GM19240 (cell line): ENCODE results near the gene TIMM29.

ENCODE experiments used
- DNase-seq: peaks from one replicate; pipeline ENCODE4 v3.0.0; 2011; ENCODE audit warnings: low spot score; ENCODE audit not compliant: insufficient read length

The TIMM29 gene

DNA sequence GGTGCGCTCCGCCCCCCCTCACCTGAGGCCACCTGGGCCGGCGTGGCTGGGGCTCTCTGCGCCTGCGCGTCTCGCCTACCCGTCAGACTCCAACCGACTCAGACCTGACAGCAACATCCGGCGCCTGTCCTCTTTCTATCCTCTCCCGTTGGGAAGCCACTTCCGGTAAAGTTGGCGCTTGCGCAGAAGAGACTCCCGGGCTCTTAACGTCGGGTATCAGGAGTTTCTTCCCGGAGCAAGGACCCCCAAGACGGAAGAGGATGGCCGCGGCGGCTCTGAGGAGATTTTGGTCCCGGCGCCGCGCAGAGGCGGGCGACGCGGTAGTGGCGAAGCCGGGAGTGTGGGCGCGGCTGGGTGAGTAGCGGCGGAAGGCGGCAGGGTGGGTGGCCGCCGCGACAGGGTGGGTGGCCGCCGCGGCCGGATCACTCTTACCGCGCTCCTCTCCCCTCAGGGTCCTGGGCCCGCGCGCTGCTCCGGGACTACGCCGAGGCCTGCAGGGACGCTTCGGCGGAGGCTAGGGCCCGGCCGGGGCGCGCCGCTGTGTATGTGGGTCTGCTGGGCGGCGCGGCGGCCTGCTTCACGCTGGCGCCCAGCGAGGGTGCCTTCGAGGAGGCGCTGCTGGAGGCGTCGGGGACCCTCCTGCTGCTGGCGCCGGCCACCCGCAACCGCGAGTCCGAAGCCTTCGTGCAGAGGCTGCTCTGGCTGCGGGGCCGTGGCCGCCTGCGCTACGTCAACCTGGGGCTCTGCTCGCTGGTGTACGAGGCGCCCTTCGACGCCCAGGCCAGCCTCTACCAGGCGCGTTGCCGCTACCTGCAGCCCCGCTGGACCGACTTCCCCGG, at the start of gene TIMM29, which contains the start of gene YIPF2:
Gene TIMM29 (plus strand): TSS at position 249 of the 839 bp plus-strand sequence. CDS start 12 bp downstream, at position 261.
Gene YIPF2 (minus strand): TSS at position 77 of the 839 bp plus-strand sequence. CDS start 229 bp downstream, outside the sequence.
- peak; percentile 98 for DNase-seq

DNA sequence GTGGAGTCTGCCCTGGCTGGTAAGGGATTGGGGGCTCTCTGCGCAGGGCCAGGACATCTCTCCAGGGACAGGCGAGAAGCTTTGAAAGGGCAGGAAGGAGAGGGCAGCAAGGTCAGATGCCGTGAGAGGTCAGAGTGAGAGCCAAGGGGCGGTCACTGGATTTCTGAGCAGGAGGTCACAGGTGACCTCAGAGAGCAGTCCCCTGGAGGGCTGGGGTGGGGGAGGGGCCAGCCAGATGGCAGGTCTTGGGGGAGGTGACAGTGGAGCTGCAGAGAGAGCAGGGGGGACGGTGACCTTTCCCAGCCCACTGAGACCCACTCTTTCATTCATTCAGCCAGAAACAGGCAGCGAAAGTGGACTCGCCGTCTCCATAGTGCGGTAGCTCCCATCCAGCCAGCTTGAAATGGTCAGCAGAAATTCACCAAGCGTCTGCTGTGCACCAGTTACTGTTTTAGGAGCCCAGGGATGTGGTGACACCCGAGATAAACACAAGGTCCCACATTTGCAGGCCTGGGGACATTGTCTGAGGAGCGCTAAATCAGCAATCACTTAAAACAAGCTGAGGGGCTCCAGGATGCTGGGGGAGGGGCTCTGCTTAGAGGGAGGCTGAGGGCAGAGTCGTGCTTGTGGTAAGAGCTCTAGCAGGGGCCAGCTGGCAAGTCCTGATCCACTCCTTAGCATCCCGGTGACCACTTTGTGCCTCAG, 47.1 kb upstream of the TIMM29 start:
- no peak for DNase-seq

DNA sequence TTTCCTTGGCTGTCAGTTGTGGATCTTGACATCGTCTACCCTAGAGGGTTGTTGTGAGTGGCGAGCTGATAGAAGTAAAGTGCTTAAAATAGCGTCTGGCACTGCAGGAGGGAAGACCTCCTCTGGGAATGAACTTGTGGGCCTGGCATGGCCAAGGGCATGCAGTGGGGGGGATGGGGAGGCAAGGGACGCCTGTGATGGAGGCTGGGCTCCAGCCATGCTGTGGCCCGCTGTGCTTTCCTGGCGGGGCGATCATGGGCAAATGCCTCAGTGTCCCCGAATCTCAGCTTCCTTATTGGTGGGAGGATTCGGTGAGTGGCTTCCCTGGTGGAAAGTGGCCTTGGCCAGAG, 46.5 kb upstream of the TIMM29 start:
- DNase-seq, result no peak

DNA sequence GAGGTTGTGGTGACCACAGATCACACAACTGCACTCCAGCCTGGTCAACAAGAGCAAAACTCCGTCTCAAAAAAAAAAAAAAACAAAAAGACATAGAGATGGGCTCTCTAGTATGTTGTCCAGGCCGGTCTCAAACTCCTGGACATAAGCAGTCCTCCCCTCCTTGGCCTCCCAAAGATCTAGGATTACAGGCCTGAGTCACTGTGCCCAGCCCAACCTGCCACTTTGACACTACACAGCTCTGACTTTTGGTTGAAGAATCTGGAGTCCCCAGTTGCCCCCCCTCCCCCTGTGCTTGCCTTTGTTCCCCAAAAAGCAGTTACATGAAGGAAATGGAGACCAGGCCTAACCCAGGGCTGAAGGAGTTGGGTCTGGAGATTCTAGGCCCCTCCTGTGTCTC, 44.3 kb upstream of the TIMM29 start:
- no peak for DNase-seq

DNA sequence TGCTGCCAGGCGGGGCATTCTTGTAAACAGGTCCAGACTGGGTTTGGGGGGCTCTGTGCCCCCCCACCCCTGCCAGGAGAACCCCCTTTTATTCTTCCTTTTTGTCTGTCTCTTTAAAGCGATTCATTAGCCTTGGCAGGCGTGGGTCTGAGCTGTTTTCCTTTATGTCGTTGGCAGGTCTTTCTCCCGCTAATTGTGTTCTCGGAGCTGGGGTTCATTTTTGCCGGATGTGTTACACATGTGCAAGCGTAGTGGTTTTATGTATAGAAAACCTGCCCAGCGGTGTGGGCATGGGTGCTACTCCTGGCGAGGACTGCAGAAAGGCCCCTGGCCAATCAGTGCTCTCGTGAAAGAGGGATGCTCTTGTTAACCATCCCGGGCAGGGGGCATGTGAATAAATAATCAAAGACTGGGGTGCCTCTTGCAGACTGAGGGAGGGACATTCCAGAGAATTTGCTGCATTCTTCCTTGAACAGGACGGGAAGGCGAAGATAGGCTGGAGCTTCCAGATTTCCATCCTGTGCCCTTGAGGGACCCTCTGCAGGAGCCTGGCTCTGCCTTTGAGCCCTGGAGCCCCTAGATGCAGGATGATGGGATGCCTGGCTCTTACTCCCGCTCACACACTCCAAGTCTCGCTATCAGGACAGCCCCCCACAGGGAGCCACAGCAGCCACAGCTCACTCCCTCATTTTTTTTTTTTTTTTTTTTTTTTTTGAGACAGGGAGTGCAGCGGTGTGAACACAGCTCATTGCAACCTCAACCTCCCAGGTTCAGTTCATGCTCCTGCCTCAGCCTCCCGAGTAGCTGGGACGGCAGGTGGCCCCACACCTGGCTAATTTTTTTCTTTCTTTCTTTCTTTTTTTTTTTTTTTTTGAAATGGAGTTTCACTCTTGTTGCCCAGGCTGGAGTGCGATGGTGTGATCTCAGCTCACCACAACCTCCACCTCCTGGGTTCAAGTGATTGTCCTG, 43.1 kb upstream of the TIMM29 start:
- DNase-seq, result no peak

DNA sequence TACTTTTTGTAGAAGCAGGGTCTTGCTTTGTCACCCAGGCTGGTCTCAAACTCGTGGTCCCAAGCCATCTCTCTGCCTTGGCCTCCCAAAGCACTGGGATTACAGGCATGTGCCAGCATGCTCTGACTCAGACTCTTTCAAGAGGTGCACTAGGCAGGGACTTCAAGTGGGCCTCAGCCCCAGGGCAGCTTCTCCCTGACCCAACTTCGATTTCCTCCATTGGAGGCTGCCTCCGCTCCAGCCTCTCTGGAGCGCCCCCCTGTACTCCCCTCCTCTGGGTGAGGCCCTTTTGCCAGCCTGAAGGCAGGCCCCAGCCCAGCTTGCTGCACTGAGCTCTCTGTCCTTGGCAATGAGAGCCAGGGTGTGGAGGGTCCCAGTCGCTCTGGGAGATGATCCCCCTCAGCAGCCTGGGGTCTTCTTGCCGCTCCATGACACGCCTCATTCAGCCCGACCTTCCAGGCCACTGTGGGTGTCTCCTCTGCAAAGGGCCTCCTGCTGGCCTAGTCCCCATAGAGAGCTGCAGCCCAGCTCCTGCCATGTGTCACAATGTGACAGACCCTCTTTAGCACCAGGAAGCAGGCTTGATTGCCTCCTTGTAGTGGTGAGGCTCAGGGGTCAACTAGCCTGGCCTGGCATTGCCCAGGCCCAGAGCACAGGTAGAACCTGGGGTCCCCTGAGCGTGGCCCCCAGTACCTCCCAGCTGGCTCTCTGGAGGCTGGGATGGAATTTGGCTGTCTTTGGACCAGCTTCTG, 40.8 kb upstream of the TIMM29 start:
- DNase-seq, result no peak

DNA sequence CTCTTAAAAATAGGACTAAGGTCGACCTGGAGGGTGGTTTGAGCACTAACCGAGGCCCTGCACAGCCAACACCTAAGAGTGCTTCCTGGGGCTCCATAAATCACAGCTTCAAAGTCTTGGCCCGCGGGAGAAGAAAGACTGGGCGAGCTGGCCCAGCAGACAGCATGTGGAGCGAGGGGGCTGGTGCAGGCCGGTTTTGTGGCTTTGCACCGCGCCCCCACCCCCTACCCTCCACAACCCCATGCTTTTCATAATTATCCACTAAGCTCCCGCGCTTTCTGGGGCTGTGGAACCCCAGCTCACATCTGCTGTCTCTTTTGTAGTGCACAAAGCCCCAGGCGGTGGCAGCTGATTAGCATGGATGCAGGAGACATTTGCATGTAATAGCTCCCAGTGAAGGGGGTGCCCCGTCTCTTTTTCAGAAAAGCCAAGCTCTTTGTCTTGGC, 40.2 kb upstream of the TIMM29 start:
- no peak for DNase-seq

DNA sequence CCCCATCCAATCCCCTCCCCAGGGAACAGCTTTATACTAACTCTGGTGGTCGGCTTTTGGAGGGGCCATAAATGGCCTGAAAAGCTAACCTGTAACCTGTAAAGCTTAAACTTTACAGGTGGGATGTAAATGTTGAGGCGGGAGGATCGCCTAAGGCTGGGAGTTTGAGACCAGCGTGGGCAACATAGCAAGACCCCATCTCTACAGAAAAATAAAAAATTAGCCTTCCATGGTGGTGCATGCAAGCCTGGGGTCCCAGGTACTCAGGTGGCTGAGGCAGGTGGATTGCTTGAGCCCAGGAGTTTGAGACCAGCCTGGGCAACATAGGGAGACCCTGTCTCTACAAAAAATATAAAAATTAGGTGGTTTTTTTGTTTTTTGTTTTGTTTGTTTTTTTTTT, 38.7 kb upstream of the TIMM29 start:
- DNase-seq, result no peak

DNA sequence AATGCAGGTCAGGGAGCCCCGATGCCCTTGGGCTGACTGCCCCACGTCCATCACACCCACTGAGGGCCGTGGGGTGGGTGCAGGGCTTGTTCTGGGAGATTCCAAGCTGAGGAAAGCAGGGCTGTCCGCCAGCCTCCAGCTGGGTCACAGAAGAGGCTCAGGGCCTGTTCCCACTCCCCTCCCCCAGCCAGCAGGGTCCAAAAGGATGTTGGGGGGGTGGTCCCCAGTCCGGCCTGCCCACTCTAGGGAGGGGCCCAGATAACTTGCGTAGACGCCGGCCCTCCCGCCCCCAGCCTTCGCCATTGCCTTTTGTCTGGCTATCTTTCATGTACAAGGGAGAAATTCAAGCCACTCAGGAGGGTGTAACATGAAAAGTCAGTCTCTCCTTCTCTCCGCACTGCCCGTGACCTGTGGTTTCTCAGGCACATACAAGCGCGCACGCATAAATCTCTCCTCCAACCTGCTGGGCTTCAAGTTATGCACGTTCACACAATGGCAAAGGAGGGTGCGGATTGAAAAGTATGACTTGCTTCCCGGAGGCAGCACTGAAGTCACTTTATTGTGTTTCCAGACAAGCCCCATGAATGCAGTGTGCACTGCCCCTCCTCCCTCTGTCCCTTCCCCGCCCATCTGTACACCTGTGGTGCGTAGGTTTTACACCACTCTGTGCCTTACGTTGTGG, 37.1 kb upstream of the TIMM29 start:
- DNase-seq, result no peak

DNA sequence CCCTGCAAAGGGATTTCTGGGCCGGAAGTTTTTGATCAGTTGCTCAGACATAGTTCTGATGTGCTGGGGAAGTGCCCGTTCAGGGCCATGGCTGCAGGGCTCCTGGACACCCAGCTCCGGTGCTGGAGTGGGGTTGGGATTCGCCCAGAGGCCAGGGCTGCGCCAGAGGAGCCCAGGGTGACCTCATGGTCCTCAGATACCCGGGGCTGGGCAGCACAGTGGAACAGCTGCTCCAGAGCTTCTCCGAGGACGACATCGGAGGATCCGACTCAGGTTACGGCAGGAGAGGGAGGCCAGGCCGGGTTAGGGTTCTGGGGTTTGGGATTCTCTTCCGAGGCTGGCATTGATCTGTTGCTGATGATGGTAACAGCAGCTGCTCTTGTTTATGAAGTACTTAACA, 36.4 kb upstream of the TIMM29 start:
- no peak for DNase-seq

DNA sequence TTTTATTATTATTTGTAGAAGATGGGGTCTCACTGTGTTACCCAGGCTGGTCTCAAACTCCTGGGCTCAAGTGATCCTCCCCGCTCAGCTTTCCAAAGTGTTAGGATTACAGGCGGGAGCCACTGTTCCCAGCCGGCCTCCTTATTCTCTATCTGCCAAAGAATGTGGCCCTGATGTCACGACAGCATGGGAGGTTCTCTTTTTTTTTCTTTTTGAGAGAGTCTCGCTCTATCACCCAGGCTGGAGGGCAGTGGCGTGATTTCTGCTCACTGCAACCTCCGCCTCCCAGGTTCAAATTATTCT, 33.7 kb upstream of the TIMM29 start:
- no peak for DNase-seq

DNA sequence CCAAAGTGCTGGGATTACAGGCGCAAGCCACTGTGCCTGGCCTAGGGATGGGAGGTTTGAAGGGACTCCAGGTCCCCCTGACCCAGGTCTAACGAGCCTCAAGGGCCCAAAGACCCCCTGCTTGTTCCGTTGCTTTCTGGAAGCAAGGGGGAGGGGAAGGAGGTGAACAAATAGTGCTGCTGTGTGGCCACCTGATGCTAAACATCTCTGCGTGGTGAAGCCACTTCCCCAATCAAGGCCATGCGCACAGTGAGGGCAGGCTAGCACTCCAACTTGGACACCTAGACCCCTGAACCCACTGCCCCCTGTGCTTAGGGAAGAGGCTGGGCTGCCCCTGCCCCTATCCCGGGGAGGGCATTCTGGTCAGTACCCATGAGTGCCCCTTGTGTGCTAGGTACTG, 33.2 kb upstream of the TIMM29 start:
- DNase-seq, result no peak

DNA sequence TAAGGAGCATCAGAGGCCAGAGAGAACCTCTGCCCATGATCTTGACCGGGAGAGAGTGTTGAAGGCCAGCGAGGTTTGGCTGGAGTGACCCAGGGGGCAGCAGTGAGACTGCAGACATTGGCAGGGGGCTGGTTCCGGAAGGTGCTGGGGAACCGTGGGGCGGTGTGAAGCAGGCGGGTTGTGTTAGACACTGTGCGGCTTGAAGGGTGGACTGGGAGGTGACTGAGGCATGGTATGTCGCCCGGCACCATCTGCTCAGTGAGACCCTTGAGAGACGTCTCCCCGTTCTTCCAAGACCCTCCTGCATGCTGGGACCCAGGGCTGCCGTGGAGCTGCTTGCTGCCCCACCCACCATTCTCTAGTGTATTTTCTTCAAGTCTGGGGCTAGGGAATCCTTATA, 32.7 kb upstream of the TIMM29 start:
- no peak for DNase-seq

DNA sequence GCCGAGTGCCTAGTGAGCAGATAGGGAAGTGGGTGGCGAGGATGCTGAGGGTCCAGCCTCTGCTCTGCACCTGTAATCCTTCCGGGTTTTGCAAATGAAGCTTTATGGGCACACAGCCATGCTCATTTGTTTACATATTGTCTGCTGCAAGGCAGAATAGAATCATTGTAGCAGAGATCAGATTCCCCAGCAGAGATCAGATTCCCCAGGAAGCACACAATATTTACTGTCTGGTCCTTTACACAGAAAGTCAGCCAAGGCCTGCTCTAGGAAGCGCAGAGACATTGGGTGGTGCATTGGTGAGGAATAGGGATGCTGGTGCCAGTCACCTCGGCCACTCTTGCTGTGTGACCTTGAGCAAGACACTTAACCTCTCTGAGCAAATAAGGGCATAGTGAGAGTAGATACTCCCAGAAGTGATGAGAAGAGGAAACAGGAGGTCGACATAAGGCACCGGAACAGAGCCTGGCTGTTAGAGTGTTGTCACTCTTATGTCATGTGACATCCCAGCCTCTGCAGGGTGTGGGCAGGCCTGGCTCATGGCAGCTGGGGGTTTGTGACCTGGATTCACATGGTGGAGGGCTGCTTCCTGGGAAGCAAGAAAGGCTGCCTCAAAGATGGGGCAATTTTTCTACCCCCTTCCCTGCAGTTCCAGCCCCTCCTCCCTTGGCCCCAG, 31.6 kb upstream of the TIMM29 start:
- no peak for DNase-seq

DNA sequence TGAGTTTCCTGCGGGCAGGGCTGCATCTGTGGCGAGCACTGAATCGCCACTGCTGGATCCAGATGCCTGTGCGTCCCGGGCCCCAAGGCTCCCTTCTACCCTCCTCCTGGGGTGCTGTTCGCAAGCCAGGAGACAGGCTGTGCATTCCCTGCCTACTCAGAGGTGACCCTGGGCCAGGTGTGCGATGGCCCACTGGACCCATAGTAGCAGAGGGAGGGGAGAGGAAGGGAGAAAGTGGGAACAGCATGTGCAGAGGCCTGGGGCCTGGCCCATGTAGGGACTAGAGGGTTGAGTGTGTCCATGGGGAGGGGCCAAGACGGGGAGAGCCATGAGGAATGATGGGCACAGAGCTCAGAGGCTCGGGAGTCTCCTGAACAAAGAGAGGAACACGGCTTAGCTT, 30.0 kb upstream of the TIMM29 start:
- DNase-seq, result no peak

DNA sequence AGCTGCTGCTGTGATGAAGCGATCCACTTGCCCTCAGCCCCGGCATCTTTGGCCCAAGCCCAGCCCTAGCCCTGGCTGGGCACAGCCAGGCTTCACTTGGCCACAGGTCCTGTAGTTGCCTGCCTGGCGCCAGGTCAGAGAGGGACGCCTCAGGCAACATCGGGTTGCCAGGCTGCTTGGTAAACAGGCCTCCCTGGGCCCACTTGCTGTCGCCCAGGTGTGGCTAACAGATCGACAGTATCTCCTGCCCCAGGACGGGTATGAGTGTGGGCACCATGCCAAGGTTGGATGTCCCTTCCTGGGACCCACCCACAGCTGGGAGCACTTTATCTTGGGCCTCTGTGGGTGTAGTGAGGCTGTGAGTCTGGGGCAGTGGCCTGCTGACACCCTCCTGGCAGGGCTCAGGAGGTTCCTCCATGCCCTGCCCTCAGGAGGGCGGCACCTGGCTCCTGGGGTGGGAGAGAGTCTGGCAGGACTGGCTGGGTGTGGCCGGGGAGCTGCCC, 29.4 kb upstream of the TIMM29 start:
- no peak for DNase-seq

DNA sequence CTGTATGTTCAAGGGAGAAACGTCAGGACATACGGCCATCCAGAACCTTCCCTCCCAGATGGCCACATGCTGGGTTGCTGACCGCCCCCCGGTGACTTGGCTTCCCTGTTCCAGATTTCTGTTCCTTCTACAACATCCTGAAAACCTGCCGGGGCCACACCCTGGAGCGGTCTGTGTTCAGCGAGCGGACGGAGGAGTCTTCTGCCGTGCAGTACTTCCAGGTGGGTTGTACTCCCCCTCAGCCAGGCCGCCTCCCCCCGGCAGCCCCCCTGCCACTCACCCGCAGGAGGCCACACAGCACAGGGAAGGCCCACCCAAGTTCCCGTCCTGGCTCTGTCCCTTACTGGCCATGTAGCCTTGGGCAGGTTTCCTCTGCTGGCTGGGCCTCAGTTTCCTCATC, 20.7 kb upstream of the TIMM29 start:
- no peak for DNase-seq

DNA sequence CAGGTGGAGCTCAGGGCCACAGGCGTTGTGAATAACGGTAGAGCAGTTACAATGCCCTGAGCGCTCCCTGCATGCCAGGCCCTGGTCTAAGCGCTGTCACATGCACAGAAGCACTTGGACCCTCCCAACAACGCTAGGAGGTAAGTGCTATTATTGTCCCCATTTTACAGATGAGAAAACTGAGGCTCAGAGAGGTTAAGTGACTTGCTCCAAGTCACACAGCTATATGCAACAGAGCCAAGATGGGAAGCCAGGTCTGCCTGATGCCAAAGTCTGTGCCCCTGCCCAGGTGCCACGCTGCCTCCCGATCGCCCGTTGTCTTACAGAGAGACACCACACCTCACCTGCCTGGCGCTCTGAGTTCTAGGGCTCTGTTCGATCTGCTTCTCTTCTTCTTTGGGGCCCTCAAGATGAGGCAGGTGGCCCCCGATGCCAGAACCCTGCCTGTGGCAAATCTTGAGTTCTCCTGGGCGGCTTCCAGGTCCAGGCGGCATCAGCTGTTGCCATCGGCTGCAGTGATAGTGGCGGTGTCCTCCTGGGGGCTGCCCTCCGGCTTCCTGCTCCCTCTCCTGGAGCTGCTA, 20.1 kb upstream of the TIMM29 start:
- DNase-seq, result no peak
